ENCODE results near the gene ST3GAL3. TPM values are rescaled to one million over a fixed set of nuclear protein-coding genes. Genes with fewer than 3 reads are reported as not detected.

ST3GAL3 gene
- total and polyA plus RNA-seq, 5 experiments from 2014 or later, result 7.5 to 23.0 (median 10.9) TPM

GRCh38 chr1:43802356-43802980, 95.1 kb downstream of the ST3GAL3 start:
- Mint-ChIP-seq H3K36me3 (peaks cover 2 to 24% (median 16%) of the 10 kb centered on the region in 3 donors), H3K4me1 (peaks cover 0 to 3% (median 1%) of the 10 kb centered on the region in 4 donors), H3K27me3 (no peaks in the 10 kb centered on the region), H3K9me3 (peaks cover 0 to 1% (median 0%) of the 10 kb centered on the region in 9 donors), H3K27ac (no peak overlapping the region), H3K4me3 (no peak overlapping the region)
- ATAC-seq, result no peak
- POLR2A ChIA-PET, result no interaction called here
- no peak for DNase-seq

GRCh38 chr1:43803105-43803504, 95.8 kb downstream of the ST3GAL3 start:
- H3K27me3 Mint-ChIP-seq, result no peaks in the 10 kb centered on the region
- ATAC-seq, result no peak
- no peak overlapping the region for H3K4me3 Mint-ChIP-seq
- no peak overlapping the region for H3K27ac Mint-ChIP-seq
- POLR2A ChIA-PET, result no interaction called here
- no peak for DNase-seq
- peaks cover 0 to 7% (median 0%) of the 10 kb centered on the region in 4 donors for H3K4me1 Mint-ChIP-seq
- peaks cover 7 to 24% (median 21%) of the 10 kb centered on the region in 3 donors for H3K36me3 Mint-ChIP-seq
- peaks cover 0 to 8% (median 4%) of the 10 kb centered on the region in 9 donors for H3K9me3 Mint-ChIP-seq

- Mint-ChIP-seq H3K36me3 (peaks cover 13 to 27% (median 26%) of the 10 kb centered on the region in 3 donors), H3K9me3 (peaks cover 0 to 13% (median 6%) of the 10 kb centered on the region in 9 donors), H3K4me3 (no peak overlapping the region), H3K27ac (no peak overlapping the region), H3K4me1 (peaks cover 0 to 7% (median 0%) of the 10 kb centered on the region in 4 donors), H3K27me3 (no peaks in the 10 kb centered on the region)
- POLR2A ChIA-PET, result no interaction called here
- no peak for DNase-seq
- no peak for ATAC-seq
These were observed 96.3 kb downstream of the ST3GAL3 start for GRCh38 chr1:43803646-43804045.

GRCh38 chr1:43804569-43804968, 97.2 kb downstream of the ST3GAL3 start:
- H3K27ac Mint-ChIP-seq, result no peak overlapping the region
- H3K9me3 Mint-ChIP-seq, result peaks cover 0 to 19% (median 6%) of the 10 kb centered on the region in 9 donors
- POLR2A ChIA-PET, result no interaction called here
- no peak overlapping the region for H3K4me3 Mint-ChIP-seq
- H3K36me3 Mint-ChIP-seq, result peaks cover 18 to 36% (median 33%) of the 10 kb centered on the region in 3 donors
- no peaks in the 10 kb centered on the region for H3K27me3 Mint-ChIP-seq
- no peak for ATAC-seq
- peaks cover 0 to 6% (median 0%) of the 10 kb centered on the region in 4 donors for H3K4me1 Mint-ChIP-seq
- no peak for DNase-seq

GRCh38 chr1:43805340-43805739, 98.0 kb downstream of the ST3GAL3 start:
- peaks cover 18 to 40% (median 36%) of the 10 kb centered on the region in 3 donors for H3K36me3 Mint-ChIP-seq
- POLR2A ChIA-PET, result no interaction called here
- peaks cover 0 to 5% (median 0%) of the 10 kb centered on the region in 4 donors for H3K4me1 Mint-ChIP-seq
- H3K27me3 Mint-ChIP-seq, result no peaks in the 10 kb centered on the region
- no peak overlapping the region for H3K4me3 Mint-ChIP-seq
- no peak for ATAC-seq
- H3K27ac Mint-ChIP-seq, result no peak overlapping the region
- peaks cover 0 to 19% (median 6%) of the 10 kb centered on the region in 9 donors for H3K9me3 Mint-ChIP-seq
- no peak for DNase-seq

GRCh38 chr1:43806183-43806582, 98.8 kb downstream of the ST3GAL3 start:
- DNase-seq, result no peak
- Mint-ChIP-seq H3K4me3 (no peak overlapping the region), H3K27me3 (no peaks in the 10 kb centered on the region), H3K27ac (no peak overlapping the region), H3K9me3 (peaks cover 0 to 19% (median 6%) of the 10 kb centered on the region in 9 donors), H3K36me3 (peaks cover 18 to 38% (median 38%) of the 10 kb centered on the region in 3 donors), H3K4me1 (peaks cover 0 to 5% (median 0%) of the 10 kb centered on the region in 4 donors)
- no peak for ATAC-seq
- POLR2A ChIA-PET, result no interaction called here

- no peak for ATAC-seq
- no peak for DNase-seq
- Mint-ChIP-seq H3K4me1 (peaks cover 0 to 5% (median 2%) of the 10 kb centered on the region in 4 donors), H3K27me3 (no peaks in the 10 kb centered on the region), H3K36me3 (peaks cover 18 to 46% (median 41%) of the 10 kb centered on the region in 3 donors), H3K27ac (no peak overlapping the region), H3K9me3 (peaks cover 0 to 19% (median 6%) of the 10 kb centered on the region in 9 donors), H3K4me3 (no peak overlapping the region)
- POLR2A ChIA-PET, result no interaction called here
These were observed 101.8 kb downstream of the ST3GAL3 start for GRCh38 chr1:43809097-43809673.

GRCh38 chr1:43812579-43812978, 105.2 kb downstream of the ST3GAL3 start:
- peaks cover 24 to 66% (median 58%) of the 10 kb centered on the region in 3 donors for H3K36me3 Mint-ChIP-seq
- no peak for DNase-seq
- POLR2A ChIA-PET, result interaction anchor here (0.6 kb wide), 1 partner anchor 827 kb away, joined by 3 read pairs; no protein-coding TSS in a partner anchor
- H3K27ac Mint-ChIP-seq, result no peak overlapping the region
- peaks cover 2 to 26% (median 9%) of the 10 kb centered on the region in 9 donors for H3K9me3 Mint-ChIP-seq
- H3K4me1 Mint-ChIP-seq, result peaks cover 0 to 4% (median 1%) of the 10 kb centered on the region in 4 donors
- no peak overlapping the region for H3K4me3 Mint-ChIP-seq
- ATAC-seq, result no peak
- H3K27me3 Mint-ChIP-seq, result no peaks in the 10 kb centered on the region

GRCh38 chr1:43814401-43814800, 107.1 kb downstream of the ST3GAL3 start:
- Mint-ChIP-seq H3K27ac (no peak overlapping the region), H3K27me3 (no peaks in the 10 kb centered on the region), H3K9me3 (peaks cover 2 to 22% (median 11%) of the 10 kb centered on the region in 9 donors), H3K4me3 (no peak overlapping the region), H3K4me1 (peaks cover 0 to 4% (median 0%) of the 10 kb centered on the region in 4 donors), H3K36me3 (peaks cover 25 to 62% (median 59%) of the 10 kb centered on the region in 3 donors)
- no peak for ATAC-seq
- DNase-seq, result no peak
- POLR2A ChIA-PET, result no interaction called here

- DNase-seq (no peak), ATAC-seq (no peak)
- Mint-ChIP-seq H3K36me3 (peaks cover 29 to 59% (median 57%) of the 10 kb centered on the region in 3 donors), H3K27me3 (no peaks in the 10 kb centered on the region), H3K4me1 (peaks cover 0 to 4% (median 0%) of the 10 kb centered on the region in 4 donors), H3K27ac (peak overlapping the region in 1 of 10 donors; percentile 13), H3K9me3 (peaks cover 2 to 26% (median 14%) of the 10 kb centered on the region in 9 donors), H3K4me3 (no peak overlapping the region)
- POLR2A ChIA-PET, result no interaction called here
These were observed 110.1 kb downstream of the ST3GAL3 start for GRCh38 chr1:43817304-43817939.

- Mint-ChIP-seq H3K9me3 (peaks cover 2 to 26% (median 14%) of the 10 kb centered on the region in 9 donors), H3K27me3 (no peaks in the 10 kb centered on the region), H3K27ac (peak overlapping the region in 1 of 10 donors; percentile 44), H3K4me3 (no peak overlapping the region), H3K4me1 (peaks cover 0 to 4% (median 2%) of the 10 kb centered on the region in 4 donors), H3K36me3 (peaks cover 29 to 63% (median 55%) of the 10 kb centered on the region in 3 donors)
- ATAC-seq (no peak), DNase-seq (no peak)
- POLR2A ChIA-PET, result no interaction called here
These were observed 111.4 kb downstream of the ST3GAL3 start for GRCh38 chr1:43818691-43819090.

- no peak for DNase-seq
- Mint-ChIP-seq H3K9me3 (peaks cover 2 to 26% (median 14%) of the 10 kb centered on the region in 9 donors), H3K27me3 (no peaks in the 10 kb centered on the region)
These were observed 112.0 kb downstream of the ST3GAL3 start for GRCh38 chr1:43819357-43819756.

GRCh38 chr1:43821471-43821870, 114.1 kb downstream of the ST3GAL3 start:
- ATAC-seq (no peak), DNase-seq (no peak)
- peaks cover 0 to 6% (median 4%) of the 10 kb centered on the region in 4 donors for H3K4me1 Mint-ChIP-seq
- POLR2A ChIA-PET, result no interaction called here
- H3K4me3 Mint-ChIP-seq, result no peak overlapping the region
- peaks cover 1 to 22% (median 11%) of the 10 kb centered on the region in 9 donors for H3K9me3 Mint-ChIP-seq
- peaks cover 24 to 44% (median 44%) of the 10 kb centered on the region in 3 donors for H3K36me3 Mint-ChIP-seq
- no peaks in the 10 kb centered on the region for H3K27me3 Mint-ChIP-seq
- H3K27ac Mint-ChIP-seq, result no peak overlapping the region

More at GRCh38 chr1:43819357-43819756, 112.0 kb downstream of the ST3GAL3 start:
- POLR2A ChIA-PET, result no interaction called here
- Mint-ChIP-seq H3K4me1 (peaks cover 0 to 6% (median 4%) of the 10 kb centered on the region in 4 donors), H3K27ac (no peak overlapping the region), H3K4me3 (no peak overlapping the region), H3K36me3 (peaks cover 29 to 61% (median 49%) of the 10 kb centered on the region in 3 donors)
- no peak for ATAC-seq
